Activated CD4-positive, alpha-beta T cell treated with anti-CD3 and anti-CD28 coated beads, Interleukin-2, Interleukin-4, amounts not matched to agents 100 ng/mL and 50 ng/mL, durations not matched to agents 16 hours and 8 hours (primary cell): Measurements from ENCODE around the gene DRAXIN.

Experiments used
- DNase-seq: peaks from one replicate; pipeline ENCODE4 v3.0.0-alpha.2; 2020; ENCODE audit warnings: low spot score

The DRAXIN gene

GRCh38 chr1:11688506-11688905 is 3.0 kb upstream of the DRAXIN start:
- no peak for DNase-seq

- no peak for DNase-seq
Measured at GRCh38 chr1:11690397-11691301, 861 bp upstream of the DRAXIN start.

- no peak for DNase-seq
Measured at GRCh38 chr1:11691928-11692711, 610 bp downstream of the DRAXIN start.

GRCh38 chr1:11693024-11693590 is 1.6 kb downstream of the DRAXIN start:
- peak; percentile 49 for DNase-seq

- no peak for DNase-seq
Measured at GRCh38 chr1:11693917-11694316, 2.4 kb downstream of the DRAXIN start.

- DNase-seq = no peak
Measured at GRCh38 chr1:11695861-11696260, 4.4 kb downstream of the DRAXIN start.

- no peak for DNase-seq
Measured at GRCh38 chr1:11697188-11697892, 5.8 kb downstream of the DRAXIN start.

GRCh38 chr1:11697893-11698210 is 6.3 kb downstream of the DRAXIN start:
- DNase-seq = no peak

- DNase-seq = no peak
Measured at GRCh38 chr1:11700601-11701467, 9.3 kb downstream of the DRAXIN start.

- no peak for DNase-seq
Measured at GRCh38 chr1:11701551-11701961, 10.0 kb downstream of the DRAXIN start.

GRCh38 chr1:11701981-11702803 is 10.7 kb downstream of the DRAXIN start:
- DNase-seq = no peak

- no peak for DNase-seq
Measured at GRCh38 chr1:11703357-11704193, 12.1 kb downstream of the DRAXIN start.

GRCh38 chr1:11704194-11704529 is 12.7 kb downstream of the DRAXIN start:
- DNase-seq = no peak

GRCh38 chr1:11704691-11705475 is 13.4 kb downstream of the DRAXIN start:
- no peak for DNase-seq

GRCh38 chr1:11705596-11705995 is 14.1 kb downstream of the DRAXIN start:
- DNase-seq = no peak

- no peak for DNase-seq
Measured at GRCh38 chr1:11706292-11706691, 14.8 kb downstream of the DRAXIN start.

- DNase-seq = no peak
Measured at GRCh38 chr1:11707621-11708276, 16.2 kb downstream of the DRAXIN start.
